ENCODE measurements around the gene CORO2B.

Gene CORO2B

GRCh38 chr15:68608206-68608843 is 29.5 kb downstream of the CORO2B start:
- no peak overlapping the region for H3K4me3 ChIP-seq (ENCODE audit: low read depth, low read length)
- no peak for TF ChIP-seq CTCF (IDR thresholded peaks at IDR 0.05; ENCODE audit: insufficient read depth, low read depth, low read length, missing control alignments)
- no peak for DNase-seq (ENCODE audit: low read depth)

GRCh38 chr15:68608844-68609232 is 30.0 kb downstream of the CORO2B start:
- H3K4me3 ChIP-seq (ENCODE audit: low read depth, low read length) = no peak overlapping the region
- DNase-seq (ENCODE audit: low read depth) = no peak
- no peak for TF ChIP-seq CTCF (IDR thresholded peaks at IDR 0.05; ENCODE audit: insufficient read depth, low read depth, low read length, missing control alignments)

- TF ChIP-seq CTCF (IDR thresholded peaks at IDR 0.05; ENCODE audit: insufficient read depth, low read depth, low read length, missing control alignments) = no peak
- no peak for DNase-seq (ENCODE audit: low read depth)
- no peak overlapping the region for H3K4me3 ChIP-seq (ENCODE audit: low read depth, low read length)
Observed at GRCh38 chr15:68609629-68610028, 30.8 kb downstream of the CORO2B start.

GRCh38 chr15:68610825-68611224 is 32.0 kb downstream of the CORO2B start:
- TF ChIP-seq CTCF (IDR thresholded peaks at IDR 0.05; ENCODE audit: insufficient read depth, low read depth, low read length, missing control alignments) = no peak
- no peak for DNase-seq (ENCODE audit: low read depth)
- no peak overlapping the region for H3K4me3 ChIP-seq (ENCODE audit: low read depth, low read length)

GRCh38 chr15:68612503-68612902 is 33.7 kb downstream of the CORO2B start:
- no peak for TF ChIP-seq CTCF (IDR thresholded peaks at IDR 0.05; ENCODE audit: insufficient read depth, low read depth, low read length, missing control alignments)
- DNase-seq (ENCODE audit: low read depth) = no peak
- H3K4me3 ChIP-seq (ENCODE audit: low read depth, low read length) = no peak overlapping the region

- DNase-seq (ENCODE audit: low read depth) = no peak
- H3K4me3 ChIP-seq (ENCODE audit: low read depth, low read length) = no peak overlapping the region
- TF ChIP-seq CTCF (IDR thresholded peaks at IDR 0.05; ENCODE audit: insufficient read depth, low read depth, low read length, missing control alignments) = no peak
Observed at GRCh38 chr15:68612979-68613740, 34.4 kb downstream of the CORO2B start.

Data from GM12865 (cell line).